CD4-positive, CD25-positive, alpha-beta regulatory T cell (primary cell): Measurements from ENCODE around the gene LMOD3. TPM values are rescaled to one million over a fixed set of nuclear protein-coding genes. Genes with fewer than 3 reads are reported as not detected.

Experiments
- ATAC-seq, 2 donors: fragments of 150-1000 bp; cut with Tn5 transposase; one replicate each; pipeline ENCODE4 v1.10.0; 2021; ENCODE audit warnings: low read depth in 2 of 2, moderate number of reproducible peaks in 2 of 2, moderate library complexity in 1 of 2
- DNase-seq, 3 donors: peaks; one replicate each; pipeline versions ENCODE4 v3.0.0 to v3.0.0-alpha.2; 2012 to 2022; ENCODE audit warnings: mixed read lengths in 1 of 3
- H3K27ac ChIP-seq: one replicate; pipeline ENCODE4 v1.7.0; 2013; ENCODE audit warnings: mild to moderate bottlenecking, low read length; ENCODE audit not compliant: insufficient read depth, poor library complexity, severe bottlenecking
- H3K27me3 ChIP-seq: one replicate; pipeline ENCODE4 v1.7.0; 2013; ENCODE audit warnings: low read length; ENCODE audit not compliant: control insufficient read depth, insufficient read depth
- H3K36me3 ChIP-seq: one replicate; pipeline ENCODE4 v1.7.0; 2013; ENCODE audit warnings: mild to moderate bottlenecking, low read length, moderate library complexity; ENCODE audit not compliant: control insufficient read depth, insufficient read depth
- H3K4me1 ChIP-seq: 2 replicates; pipeline ENCODE4 v1.7.0; 2013; ENCODE audit warnings: mild to moderate bottlenecking, low read length; ENCODE audit not compliant: insufficient read depth, control insufficient read depth, poor library complexity, severe bottlenecking
- H3K4me3 ChIP-seq: one replicate; pipeline ENCODE4 v1.7.0; 2013; ENCODE audit warnings: low read depth, mild to moderate bottlenecking, low read length, moderate library complexity
- H3K9me3 ChIP-seq, 2 experiments: 1 replicate in 1 of 2; 2 replicates in 1 of 2; pipeline ENCODE4 v1.7.0; 2013; ENCODE audit warnings: low read length in 2 of 2, mild to moderate bottlenecking in 1 of 2, moderate library complexity in 1 of 2; ENCODE audit not compliant: control insufficient read depth in 2 of 2
- H3K27ac Mint-ChIP-seq, 3 donors: one replicate each; pipeline ENCODE4 v1.8.0; 2020 to 2022; ENCODE audit warnings: mild to moderate bottlenecking in 3 of 3, mixed read lengths in 3 of 3, moderate library complexity in 2 of 3
- H3K27me3 Mint-ChIP-seq: one replicate; pipeline ENCODE4 v1.8.0; 2022; ENCODE audit warnings: mild to moderate bottlenecking, mixed read lengths
- H3K36me3 Mint-ChIP-seq: one replicate; pipeline ENCODE4 v1.8.0; 2020; ENCODE audit warnings: mixed read lengths
- H3K4me1 Mint-ChIP-seq, 4 donors: one replicate each; pipeline ENCODE4 v1.8.0; 2020 to 2022; ENCODE audit warnings: mixed read lengths in 4 of 4, mild to moderate bottlenecking in 1 of 4
- H3K4me3 Mint-ChIP-seq, 4 donors: one replicate each; pipeline ENCODE4 v1.8.0; 2020 to 2022; ENCODE audit warnings: mild to moderate bottlenecking in 4 of 4, mixed read lengths in 4 of 4, moderate library complexity in 3 of 4
- H3K9me3 Mint-ChIP-seq, 7 donors: one replicate each; pipeline ENCODE4 v1.8.0; 2020 to 2022; ENCODE audit warnings: mixed read lengths in 7 of 7, mild to moderate bottlenecking in 3 of 7, moderate library complexity in 2 of 7
- polyA plus RNA-seq, 4 donors: library from polyadenylated mRNA; unstranded; fragments of 300-500 nt; fragmentation: Illumina TruSeq; gene quantifications; one replicate each; pipeline ENCODE4 v1.2.3, GENCODE V29; 2021
- total RNA-seq: library from RNA; stranded (reverse); gene quantifications from one replicate; pipeline ENCODE4 v1.2.3, GENCODE V29; 2022

Gene LMOD3
- total and polyA plus RNA-seq, 5 donors from 2014 or later: 0.03 to 0.16 (median 0.06) TPM; not detected in 1

- Histone ChIP-seq H3K4me3 (peak overlapping the region; percentile 79), H3K4me1 (peaks cover 98% of the 10 kb centered on the region)
Observed at GRCh38 chr3:69091389-69092029, 30.9 kb downstream of the LMOD3 start.

GRCh38 chr3:69090021-69090420 is 32.4 kb downstream of the LMOD3 start:
- peaks cover 90% of the 10 kb centered on the region for H3K4me1 ChIP-seq
- H3K9me3 ChIP-seq: no peaks in the 10 kb centered on the region
- peaks cover 9% of the 10 kb centered on the region for H3K36me3 ChIP-seq
- Mint-ChIP-seq H3K4me1 (peaks cover 37 to 81% (median 60%) of the 10 kb centered on the region in 4 donors), H3K27ac (peak overlapping the region; percentile 92 to 96 (median 94)), H3K4me3 (peak overlapping the region; percentile 91 to 99 (median 96)), H3K27me3 (no peaks in the 10 kb centered on the region), H3K9me3 (no peaks in the 10 kb centered on the region), H3K36me3 (peaks cover 33% of the 10 kb centered on the region)
- H3K27me3 ChIP-seq: no peaks in the 10 kb centered on the region
- H3K4me3 ChIP-seq: peak overlapping the region; percentile 91
- H3K27ac ChIP-seq: peak overlapping the region; percentile 92
- DNase-seq (no peak), ATAC-seq (no peak)

More at GRCh38 chr3:69091389-69092029, 30.9 kb downstream of the LMOD3 start:
- Mint-ChIP-seq H3K36me3 (peaks cover 34% of the 10 kb centered on the region), H3K4me3 (peak overlapping the region; percentile 82 to 93 (median 88)), H3K9me3 (no peaks in the 10 kb centered on the region), H3K4me1 (peaks cover 42 to 89% (median 72%) of the 10 kb centered on the region in 4 donors), H3K27ac (peak overlapping the region; percentile 91 to 98 (median 96)), H3K27me3 (no peaks in the 10 kb centered on the region)
- H3K36me3 ChIP-seq: peaks cover 9% of the 10 kb centered on the region
- no peaks in the 10 kb centered on the region for H3K27me3 ChIP-seq
- H3K9me3 ChIP-seq: no peaks in the 10 kb centered on the region
- ATAC-seq (no peak), DNase-seq (no peak)
- peak overlapping the region; percentile 92 for H3K27ac ChIP-seq

- no peak for ATAC-seq
- Mint-ChIP-seq H3K27me3 (no peaks in the 10 kb centered on the region), H3K36me3 (peaks cover 27% of the 10 kb centered on the region), H3K4me3 (peak overlapping the region; percentile 91 to 99 (median 96)), H3K9me3 (no peaks in the 10 kb centered on the region), H3K27ac (peak overlapping the region; percentile 92 to 96 (median 94)), H3K4me1 (peaks cover 45 to 79% (median 57%) of the 10 kb centered on the region in 4 donors)
- Histone ChIP-seq H3K27ac (peak overlapping the region; percentile 92), H3K9me3 (no peaks in the 10 kb centered on the region), H3K4me1 (peaks cover 84% of the 10 kb centered on the region), H3K27me3 (no peaks in the 10 kb centered on the region), H3K36me3 (peaks cover 7% of the 10 kb centered on the region), H3K4me3 (peak overlapping the region; percentile 91)
- DNase-seq: peak in 1 of 3 donors; percentile 47
Observed at GRCh38 chr3:69088063-69088462, 34.3 kb downstream of the LMOD3 start.

- peak overlapping the region; percentile 56 to 96 (median 65) for H3K27ac Mint-ChIP-seq
- H3K9me3 ChIP-seq: no peaks in the 10 kb centered on the region
- no peaks in the 10 kb centered on the region for H3K27me3 ChIP-seq
- ATAC-seq: no peak
- DNase-seq: peak in 1 of 3 donors; percentile 22
- H3K4me1 Mint-ChIP-seq: peaks cover 47 to 79% (median 56%) of the 10 kb centered on the region in 4 donors
- peaks cover 27% of the 10 kb centered on the region for H3K36me3 Mint-ChIP-seq
- peak overlapping the region; percentile 91 to 99 (median 96) for H3K4me3 Mint-ChIP-seq
- peaks cover 84% of the 10 kb centered on the region for H3K4me1 ChIP-seq
- H3K36me3 ChIP-seq: peaks cover 4% of the 10 kb centered on the region
- H3K9me3 Mint-ChIP-seq: no peaks in the 10 kb centered on the region
- no peaks in the 10 kb centered on the region for H3K27me3 Mint-ChIP-seq
- H3K4me3 ChIP-seq: peak overlapping the region; percentile 91
- H3K27ac ChIP-seq: peak overlapping the region; percentile 92
Observed at GRCh38 chr3:69087030-69087791, 35.2 kb downstream of the LMOD3 start.

GRCh38 chr3:69085833-69086722 is 36.3 kb downstream of the LMOD3 start:
- Histone ChIP-seq H3K27ac (peak overlapping the region; percentile 92), H3K27me3 (no peaks in the 10 kb centered on the region), H3K4me1 (peaks cover 84% of the 10 kb centered on the region), H3K36me3 (peaks cover 4% of the 10 kb centered on the region), H3K4me3 (peak overlapping the region; percentile 91), H3K9me3 (no peaks in the 10 kb centered on the region)
- DNase-seq (peak; percentile 35 to 70 (median 52)), ATAC-seq (peak in 1 of 2 donors; percentile 10)
- Mint-ChIP-seq H3K9me3 (no peaks in the 10 kb centered on the region), H3K27me3 (no peaks in the 10 kb centered on the region), H3K36me3 (peaks cover 22% of the 10 kb centered on the region), H3K4me1 (peaks cover 42 to 80% (median 57%) of the 10 kb centered on the region in 4 donors), H3K27ac (peak overlapping the region; percentile 94 to 97 (median 95)), H3K4me3 (peak overlapping the region; percentile 93 to 99 (median 98))

GRCh38 chr3:69085168-69085832 is 37.1 kb downstream of the LMOD3 start:
- no peaks in the 10 kb centered on the region for H3K9me3 ChIP-seq
- ATAC-seq (no peak), DNase-seq (no peak)
- H3K4me1 ChIP-seq: peaks cover 86% of the 10 kb centered on the region
- H3K27me3 ChIP-seq: no peaks in the 10 kb centered on the region
- H3K4me3 ChIP-seq: peak overlapping the region; percentile 91
- peak overlapping the region; percentile 92 for H3K27ac ChIP-seq
- H3K4me3 Mint-ChIP-seq: peak overlapping the region; percentile 93 to 99 (median 98)
- H3K27ac Mint-ChIP-seq: peak overlapping the region; percentile 95 to 99 (median 97)
- no peaks in the 10 kb centered on the region for H3K27me3 Mint-ChIP-seq
- H3K36me3 ChIP-seq: no peaks in the 10 kb centered on the region
- peaks cover 43 to 79% (median 56%) of the 10 kb centered on the region in 4 donors for H3K4me1 Mint-ChIP-seq
- H3K36me3 Mint-ChIP-seq: peaks cover 17% of the 10 kb centered on the region
- no peaks in the 10 kb centered on the region for H3K9me3 Mint-ChIP-seq
